Brain microvascular endothelial cell (primary cell): ENCODE data around the gene PIAS1.

Experiments used
- DNase-seq: peaks from one replicate; pipeline ENCODE4 v3.0.0-alpha.2; 2020
- H3K27ac ChIP-seq: fragments of 250-450 bp; sonication (Bioruptor Pico); 2 replicates; pipeline ENCODE4 v1.5.1; 2020; ENCODE audit warnings: mild to moderate bottlenecking, moderate library complexity
- H3K27me3 ChIP-seq: fragments of 250-450 bp; sonication (Bioruptor Pico); replicated peaks from 2 replicates; pipeline ENCODE4 v1.5.1; 2020; ENCODE audit warnings: mild to moderate bottlenecking
- H3K36me3 ChIP-seq: fragments of 250-450 bp; sonication (Bioruptor Pico); replicated peaks from 2 replicates; pipeline ENCODE4 v1.5.1; 2020; ENCODE audit warnings: mild to moderate bottlenecking
- H3K4me3 ChIP-seq: 2 replicates; pipeline ENCODE4 v1.5.1; 2011; ENCODE audit warnings: low read depth, mild to moderate bottlenecking, control low read depth, low read length, moderate library complexity
- in situ Hi-C: cut with HindIII; loops from 2 replicates; pipeline ENCODE4 v1.10.0; 2017; ENCODE audit warnings: low sequenced_read_pairs, low pct_ligation_motif_present
- TF ChIP-seq, protein P1 (sequence below): IDR thresholded peaks from 2 replicates; pipeline ENCODE4 v1.5.1; 2011; ENCODE audit warnings: low read depth, mild to moderate bottlenecking, moderate library complexity, low read length, control low read depth, inconsistent platforms; ENCODE audit errors: missing control alignments

The PIAS1 gene

DNA sequence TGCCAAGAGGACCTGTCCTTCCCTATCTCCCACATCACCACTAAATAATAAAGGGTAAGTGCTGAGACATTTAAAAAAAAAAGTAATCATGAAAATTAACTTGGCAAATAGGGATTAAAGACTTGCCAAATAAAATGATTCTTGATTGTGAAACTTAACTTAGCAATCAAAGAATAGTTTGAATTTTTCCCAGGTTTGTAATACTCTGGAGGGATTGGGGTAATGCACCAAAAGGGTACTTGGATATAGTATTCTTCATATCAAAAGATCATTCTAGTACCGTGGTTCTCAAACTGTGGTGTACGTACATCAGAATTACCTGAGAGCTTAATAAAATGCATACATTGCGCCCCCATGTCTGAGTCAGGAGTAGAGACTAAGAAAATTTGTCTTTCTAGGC lies 122.5 kb downstream of the PIAS1 start:
- in situ Hi-C loops = no loop called here
- Histone ChIP-seq H3K4me3 (no peak overlapping the region), H3K27ac (no peak overlapping the region), H3K27me3 (no peaks in the 10 kb centered on the region), H3K36me3 (peaks cover 7% of the 10 kb centered on the region)
- no peak for DNase-seq
- TF ChIP-seq, protein P1, sequence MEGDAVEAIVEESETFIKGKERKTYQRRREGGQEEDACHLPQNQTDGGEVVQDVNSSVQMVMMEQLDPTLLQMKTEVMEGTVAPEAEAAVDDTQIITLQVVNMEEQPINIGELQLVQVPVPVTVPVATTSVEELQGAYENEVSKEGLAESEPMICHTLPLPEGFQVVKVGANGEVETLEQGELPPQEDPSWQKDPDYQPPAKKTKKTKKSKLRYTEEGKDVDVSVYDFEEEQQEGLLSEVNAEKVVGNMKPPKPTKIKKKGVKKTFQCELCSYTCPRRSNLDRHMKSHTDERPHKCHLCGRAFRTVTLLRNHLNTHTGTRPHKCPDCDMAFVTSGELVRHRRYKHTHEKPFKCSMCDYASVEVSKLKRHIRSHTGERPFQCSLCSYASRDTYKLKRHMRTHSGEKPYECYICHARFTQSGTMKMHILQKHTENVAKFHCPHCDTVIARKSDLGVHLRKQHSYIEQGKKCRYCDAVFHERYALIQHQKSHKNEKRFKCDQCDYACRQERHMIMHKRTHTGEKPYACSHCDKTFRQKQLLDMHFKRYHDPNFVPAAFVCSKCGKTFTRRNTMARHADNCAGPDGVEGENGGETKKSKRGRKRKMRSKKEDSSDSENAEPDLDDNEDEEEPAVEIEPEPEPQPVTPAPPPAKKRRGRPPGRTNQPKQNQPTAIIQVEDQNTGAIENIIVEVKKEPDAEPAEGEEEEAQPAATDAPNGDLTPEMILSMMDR = no peak

- no peak for DNase-seq
- Histone ChIP-seq H3K27ac (no peak overlapping the region), H3K27me3 (no peaks in the 10 kb centered on the region), H3K4me3 (no peak overlapping the region), H3K36me3 (peaks cover 8% of the 10 kb centered on the region)
- in situ Hi-C loops = no loop called here
- TF ChIP-seq, protein P1 = no peak
These were observed 123.6 kb downstream of the PIAS1 start for GRCh38 chr15:68177742-68178141.

GRCh38 chr15:68183616-68184315 lies 129.7 kb downstream of the PIAS1 start:
- in situ Hi-C loops = no loop called here
- no peak for DNase-seq
- Histone ChIP-seq H3K27me3 (no peaks in the 10 kb centered on the region), H3K36me3 (peaks cover 22% of the 10 kb centered on the region), H3K27ac (no peak overlapping the region), H3K4me3 (no peak overlapping the region)
- TF ChIP-seq, protein P1 = no peak

DNA sequence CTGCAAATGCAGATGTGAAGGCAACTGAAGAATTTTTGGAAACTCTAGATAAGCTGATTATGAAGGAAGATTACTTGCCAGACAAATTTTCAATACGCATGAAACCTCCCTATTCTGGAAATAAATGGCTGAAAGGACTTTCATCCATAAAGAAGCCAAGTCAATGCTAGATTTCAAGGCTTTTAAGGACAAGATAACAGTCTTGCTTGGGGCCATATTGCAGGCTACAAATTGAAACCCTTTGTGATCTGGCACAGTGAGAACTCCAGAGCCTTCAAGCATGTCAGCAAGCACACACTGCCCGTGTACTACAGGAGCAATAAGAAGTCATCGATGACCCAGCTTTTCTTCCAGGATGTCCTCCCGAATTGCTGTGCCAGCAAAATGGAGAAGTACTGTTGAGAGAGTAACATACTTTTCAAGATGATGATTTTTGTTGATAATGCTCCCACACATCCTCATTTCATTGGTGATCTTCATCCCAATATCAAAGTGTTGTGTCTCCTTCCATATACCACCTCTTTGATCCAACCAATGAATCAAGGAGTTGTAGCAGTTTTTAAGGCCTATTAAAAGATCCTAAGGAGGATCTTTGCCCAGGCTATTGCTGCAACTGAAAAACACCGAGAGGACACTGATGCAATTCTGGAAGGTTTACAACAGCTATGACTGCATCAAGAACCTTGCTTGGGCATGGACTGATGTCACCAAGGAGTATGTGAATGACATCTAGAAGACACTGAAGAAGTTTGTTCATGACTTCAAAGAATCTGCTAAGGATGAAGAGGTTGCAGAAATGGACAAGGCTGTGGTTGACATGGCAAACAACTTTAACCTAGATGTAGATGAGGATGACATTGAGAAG lies 130.7 kb downstream of the PIAS1 start:
- TF ChIP-seq, protein P1 = no peak
- Histone ChIP-seq H3K27ac (no peak overlapping the region), H3K4me3 (no peak overlapping the region), H3K36me3 (peaks cover 22% of the 10 kb centered on the region), H3K27me3 (no peaks in the 10 kb centered on the region)
- DNase-seq = no peak
- in situ Hi-C loops = no loop called here

- H3K36me3 ChIP-seq = peaks cover 14% of the 10 kb centered on the region
- in situ Hi-C loops = no loop called here
These were observed 132.7 kb downstream of the PIAS1 start for GRCh38 chr15:68186671-68187397.

More at GRCh38 chr15:68186671-68187397, 132.7 kb downstream of the PIAS1 start:
- DNase-seq = peak; percentile 54
- H3K27ac ChIP-seq = peak overlapping the region; percentile 25
- TF ChIP-seq, protein P1 = no peak
- no peak overlapping the region for H3K4me3 ChIP-seq
- H3K27me3 ChIP-seq = no peaks in the 10 kb centered on the region
